GM18870 (cell line): ENCODE data around the gene IFI44L.

Experiments used
- ATAC-seq: cut with Tn5 transposase; IDR thresholded peaks from one replicate; pipeline ENCODE4 v1.9.1; 2021; ENCODE audit warnings: moderate library complexity; ENCODE audit not compliant: unreplicated experiment

Gene IFI44L

DNA sequence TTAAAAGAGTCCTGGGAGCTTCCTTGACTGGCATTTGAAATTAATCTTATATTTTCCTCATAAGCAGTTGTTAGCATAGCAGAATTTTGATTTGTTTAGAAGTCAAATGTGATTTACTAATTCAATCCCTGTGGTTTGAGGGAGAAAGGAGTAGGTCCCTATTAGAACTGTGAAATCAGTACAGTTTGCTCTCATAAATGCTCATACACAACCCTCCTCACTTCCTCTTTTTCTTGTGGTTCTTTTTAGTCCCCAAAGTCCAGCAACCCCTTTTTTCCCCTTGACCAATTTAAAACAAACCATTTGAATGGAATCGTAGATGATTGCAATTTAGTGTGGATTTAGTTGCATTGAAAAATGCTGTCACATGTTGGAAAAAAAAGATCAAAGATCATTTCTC lies 20.2 kb downstream of the IFI44L start:
- ATAC-seq = peak; percentile 75

DNA sequence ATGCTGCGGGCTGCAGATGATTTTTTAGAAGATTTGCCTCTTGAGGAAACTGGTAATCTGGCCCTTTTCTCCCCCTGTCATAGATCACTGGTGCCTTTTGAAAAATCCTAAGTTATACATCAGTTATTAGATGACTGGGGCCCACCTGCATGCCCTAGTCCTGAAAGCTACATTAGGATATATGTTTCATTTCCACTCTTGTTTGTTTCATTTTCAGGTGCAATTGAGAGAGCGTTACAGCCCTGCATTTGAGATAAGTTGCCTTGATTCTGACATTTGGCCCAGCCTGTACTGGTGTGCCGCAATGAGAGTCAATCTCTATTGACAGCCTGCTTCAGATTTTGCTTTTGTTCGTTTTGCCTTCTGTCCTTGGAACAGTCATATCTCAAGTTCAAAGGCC lies 21.3 kb downstream of the IFI44L start:
- no peak for ATAC-seq

DNA sequence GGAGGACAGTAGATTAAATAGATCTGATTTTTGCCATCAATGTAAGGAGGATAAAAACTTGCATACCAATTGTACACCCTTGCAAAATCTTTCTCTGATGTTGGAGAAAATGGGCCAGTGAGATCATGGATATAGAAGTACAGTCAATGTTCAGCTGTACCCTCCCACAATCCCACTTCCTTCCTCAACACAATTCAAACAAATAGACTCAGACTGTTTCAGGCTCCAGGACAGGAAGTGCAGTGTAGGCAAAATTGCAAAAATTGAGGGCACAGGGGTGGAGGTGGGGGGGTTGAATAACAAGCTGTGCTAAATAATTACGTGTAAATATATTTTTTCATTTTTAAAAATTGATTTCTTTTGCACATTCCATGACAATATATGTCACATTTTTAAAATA lies 25.5 kb downstream of the IFI44L start:
- ATAC-seq = no peak

DNA sequence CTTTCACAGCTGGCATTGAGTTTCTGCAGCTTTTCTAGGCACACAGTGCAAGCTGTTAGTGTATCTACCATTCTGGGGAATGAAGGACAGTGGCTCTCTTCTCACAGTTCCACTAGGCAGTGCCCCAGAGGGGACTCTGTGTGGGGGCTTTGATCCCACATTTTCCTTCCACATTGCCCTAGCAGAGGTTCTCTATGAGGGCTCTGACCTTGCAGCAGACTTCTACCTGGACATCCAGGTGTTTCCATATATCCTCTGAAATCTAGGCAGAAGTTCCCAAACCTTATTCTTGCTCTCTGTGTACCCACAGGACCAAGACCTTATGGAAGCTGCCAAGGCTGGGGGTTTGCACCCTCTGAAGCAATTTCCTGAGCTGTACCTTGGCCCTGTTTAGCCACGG lies 27.0 kb downstream of the IFI44L start:
- ATAC-seq = no peak

DNA sequence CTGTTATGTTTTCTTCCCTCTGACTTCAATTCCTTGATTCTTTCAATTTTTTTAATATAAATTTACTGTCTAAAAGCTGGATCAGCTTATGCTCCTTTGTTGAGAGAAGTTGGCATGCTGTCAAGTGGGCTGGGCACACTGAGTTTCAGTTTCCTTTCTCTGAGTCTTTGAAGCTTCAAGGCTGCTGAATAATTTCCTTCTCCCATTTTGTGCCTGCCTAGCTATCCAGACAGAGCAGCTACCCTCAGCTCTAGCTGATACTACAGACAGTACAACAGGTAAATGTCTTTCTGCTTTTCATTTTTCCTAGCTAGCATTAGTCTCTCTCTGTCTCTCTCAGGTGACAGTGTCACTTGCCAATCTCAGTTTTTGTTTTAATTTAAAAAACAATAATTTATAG lies 29.4 kb downstream of the IFI44L start, which contains the start of gene IFI44:
IFI44 (plus strand) TSS at position 204 of the 400 bp plus-strand sequence. CDS start 365 bp downstream, outside the sequence.
- peak; percentile 94 for ATAC-seq

DNA sequence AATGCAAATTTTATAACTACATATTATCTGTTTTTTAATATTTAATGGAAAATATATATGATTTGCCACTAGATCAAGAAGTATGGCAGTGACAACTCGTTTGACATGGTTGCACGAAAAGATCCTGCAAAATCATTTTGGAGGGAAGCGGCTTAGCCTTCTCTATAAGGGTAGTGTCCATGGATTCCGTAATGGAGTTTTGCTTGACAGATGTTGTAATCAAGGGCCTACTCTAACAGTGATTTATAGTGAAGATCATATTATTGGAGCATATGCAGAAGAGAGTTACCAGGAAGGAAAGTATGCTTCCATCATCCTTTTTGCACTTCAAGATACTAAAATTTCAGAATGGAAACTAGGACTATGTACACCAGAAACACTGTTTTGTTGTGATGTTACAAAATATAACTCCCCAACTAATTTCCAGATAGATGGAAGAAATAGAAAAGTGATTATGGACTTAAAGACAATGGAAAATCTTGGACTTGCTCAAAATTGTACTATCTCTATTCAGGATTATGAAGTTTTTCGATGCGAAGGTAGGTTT lies 29.9 kb downstream of the IFI44L start:
- ATAC-seq = no peak

DNA sequence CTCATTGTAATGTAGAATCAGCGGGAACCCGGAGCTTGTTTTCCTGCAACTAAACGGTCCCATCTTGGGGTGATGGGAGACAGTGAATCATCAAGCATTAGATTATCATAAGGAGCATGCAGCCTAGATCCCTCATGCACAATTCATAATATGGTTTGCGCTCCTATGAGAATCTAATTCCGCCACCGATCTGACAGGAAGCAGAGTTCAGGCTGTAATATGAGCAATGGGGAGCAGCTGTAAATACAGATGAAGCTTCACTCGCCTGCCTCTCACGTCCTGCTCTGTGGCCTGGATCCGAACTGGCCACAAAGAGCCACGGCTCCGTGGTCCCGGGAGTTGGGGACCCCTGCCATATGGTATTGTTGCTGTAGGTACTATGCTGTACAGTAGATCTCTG lies 31.0 kb downstream of the IFI44L start:
- no peak for ATAC-seq

DNA sequence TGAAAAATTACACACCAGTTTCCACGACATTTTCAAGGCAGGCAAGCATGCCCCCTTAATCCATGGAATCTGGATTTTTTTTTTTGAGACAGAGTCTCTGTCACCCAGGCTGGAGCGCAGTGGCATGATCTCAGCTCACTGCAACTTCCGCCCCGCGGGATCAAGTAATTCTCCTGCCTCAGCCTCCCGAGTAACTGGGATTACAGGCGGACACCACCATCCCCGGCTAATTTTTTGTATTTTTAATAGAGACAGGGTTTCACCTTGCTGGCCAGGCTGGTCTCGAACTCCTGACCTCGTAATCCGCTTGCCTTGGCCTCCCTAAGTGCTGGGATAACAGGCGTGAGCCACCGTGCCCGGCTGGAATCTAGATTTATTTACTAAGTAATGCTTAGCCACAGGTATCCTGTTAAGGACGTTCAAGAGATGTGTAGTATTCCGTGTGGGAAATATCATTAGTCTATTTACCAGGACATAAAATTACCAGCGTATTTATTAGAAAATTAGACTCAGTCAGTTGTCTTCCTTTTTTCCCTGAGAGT lies 31.8 kb downstream of the IFI44L start:
- ATAC-seq = no peak

DNA sequence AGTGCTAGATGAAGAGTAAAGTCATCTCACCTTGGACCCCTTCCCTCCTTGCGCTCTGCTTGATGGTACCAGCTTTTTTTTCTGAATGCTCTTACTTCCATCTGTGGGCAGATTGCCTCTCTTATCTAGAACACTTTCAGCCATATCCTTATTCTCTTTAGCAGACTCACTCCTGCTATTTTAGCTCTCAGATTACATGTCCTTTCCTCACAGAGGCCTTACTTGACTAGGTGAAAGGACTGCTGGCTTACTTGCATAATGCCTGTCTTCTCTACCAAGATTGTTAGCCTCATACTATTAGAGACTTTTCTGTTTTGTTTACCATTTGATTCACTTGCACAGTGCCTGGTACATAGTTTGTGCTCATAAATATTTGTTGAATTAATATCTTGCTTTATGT lies 38.7 kb downstream of the IFI44L start:
- ATAC-seq = no peak

DNA sequence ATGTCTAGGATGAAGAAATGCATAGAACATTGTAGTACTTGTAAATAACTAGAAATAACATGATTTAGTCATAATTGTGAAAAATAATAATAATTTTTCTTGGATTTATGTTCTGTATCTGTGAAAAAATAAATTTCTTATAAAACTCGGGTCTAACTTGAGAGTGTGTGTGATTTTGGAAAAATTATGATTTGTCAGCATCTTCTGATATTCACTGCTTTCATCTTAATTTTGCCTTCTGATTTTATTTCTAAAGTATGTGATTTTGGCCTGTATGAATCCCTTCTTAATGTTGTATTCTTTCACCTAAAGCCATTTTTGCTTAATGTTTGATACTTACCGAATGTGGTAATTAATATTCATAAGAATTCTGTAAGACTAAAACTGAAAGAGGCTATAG lies 43.7 kb downstream of the IFI44L start:
- ATAC-seq = no peak

DNA sequence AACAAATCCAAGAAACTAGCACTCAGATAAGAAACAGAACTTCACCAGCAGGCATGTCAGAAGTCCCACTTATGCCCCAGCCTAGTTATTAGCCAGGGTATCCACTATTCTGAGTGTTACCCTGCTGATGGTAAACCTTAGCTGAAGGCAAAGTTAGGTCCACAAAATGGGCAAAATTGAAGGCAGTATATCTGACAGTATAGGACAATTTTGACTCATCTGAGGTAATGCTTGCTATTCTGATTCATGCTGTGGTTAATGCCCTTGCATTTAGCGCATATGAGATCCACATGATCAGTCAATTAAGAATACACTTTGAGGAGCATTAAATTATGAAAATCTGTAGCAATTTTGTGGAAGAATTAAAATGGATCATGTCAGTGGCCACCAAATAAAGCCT lies 44.5 kb downstream of the IFI44L start:
- ATAC-seq = no peak

DNA sequence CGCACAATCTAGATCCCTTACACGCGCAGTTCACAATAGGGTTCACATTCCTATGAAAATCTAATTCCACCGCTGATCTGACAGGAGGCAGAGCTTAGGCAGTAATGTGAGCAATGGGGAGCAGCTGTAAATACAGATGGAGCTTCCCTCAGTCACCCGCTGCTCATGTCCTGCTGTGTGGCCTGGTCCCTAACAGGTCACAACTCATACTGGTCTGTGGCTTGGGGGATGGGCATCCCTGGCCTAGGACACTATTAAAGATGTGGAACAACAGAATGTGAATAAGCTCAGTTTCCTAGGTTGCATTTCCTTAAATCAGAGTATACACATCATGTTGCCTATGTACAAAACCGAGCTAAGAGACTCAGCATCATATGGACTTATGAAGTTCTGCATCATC lies 45.6 kb downstream of the IFI44L start:
- no peak for ATAC-seq

DNA sequence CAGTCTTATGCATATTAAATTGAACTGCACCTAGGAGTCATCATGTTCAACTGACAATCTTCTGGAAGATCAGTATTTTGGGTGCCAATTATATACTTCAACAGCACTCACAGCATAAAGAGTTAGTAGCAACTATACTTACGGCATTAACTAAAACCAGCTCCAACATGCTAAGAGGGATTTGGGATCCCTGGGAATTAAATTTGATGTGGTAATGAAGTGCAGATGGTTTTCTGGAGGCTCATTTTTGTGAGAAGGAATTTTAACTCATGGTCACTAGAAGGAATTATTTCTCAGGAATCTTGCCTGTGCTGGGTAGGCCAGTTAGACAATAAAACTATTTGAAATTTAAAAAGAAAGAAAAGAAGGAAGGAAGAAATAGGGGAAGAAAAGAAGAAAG lies 47.7 kb downstream of the IFI44L start:
- no peak for ATAC-seq

DNA sequence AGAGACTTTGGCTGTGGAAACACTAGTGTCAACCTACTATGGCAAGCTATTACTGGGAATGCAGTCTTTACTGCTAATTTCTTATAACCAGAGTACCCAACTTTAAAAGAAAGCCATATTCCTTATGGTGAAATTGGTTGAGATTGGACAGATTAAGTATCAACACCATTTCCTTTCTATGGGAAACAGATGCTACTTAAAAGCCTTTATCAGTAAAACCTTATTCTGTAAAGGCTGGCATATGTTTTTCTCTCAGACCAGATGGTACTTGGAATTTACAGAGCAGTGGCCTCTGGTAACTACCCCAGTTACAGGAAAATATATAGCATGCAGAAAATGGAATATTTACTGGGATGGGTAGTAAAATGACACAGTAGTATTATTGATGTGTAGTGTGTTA lies 48.2 kb downstream of the IFI44L start:
- no peak for ATAC-seq

DNA sequence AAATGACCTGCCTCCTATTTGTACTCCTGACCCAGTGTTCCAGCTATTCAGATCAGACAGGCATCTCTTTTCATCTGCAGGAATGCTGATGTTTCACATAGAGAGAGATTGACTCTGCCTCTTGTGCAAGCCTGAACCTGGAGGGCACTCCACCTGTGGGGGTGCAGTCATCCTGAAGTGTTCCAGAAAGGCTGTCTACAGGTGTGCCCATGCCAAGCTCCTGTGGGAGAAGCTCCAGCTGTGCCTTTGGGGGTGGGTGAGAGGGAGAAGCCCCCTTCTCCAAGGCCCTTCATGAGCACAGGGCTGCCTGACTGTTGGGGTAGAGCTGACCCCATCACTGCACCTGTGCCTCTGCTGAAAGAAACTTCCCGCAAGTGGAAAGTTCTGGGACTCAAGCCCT lies 52.2 kb downstream of the IFI44L start:
- no peak for ATAC-seq

DNA sequence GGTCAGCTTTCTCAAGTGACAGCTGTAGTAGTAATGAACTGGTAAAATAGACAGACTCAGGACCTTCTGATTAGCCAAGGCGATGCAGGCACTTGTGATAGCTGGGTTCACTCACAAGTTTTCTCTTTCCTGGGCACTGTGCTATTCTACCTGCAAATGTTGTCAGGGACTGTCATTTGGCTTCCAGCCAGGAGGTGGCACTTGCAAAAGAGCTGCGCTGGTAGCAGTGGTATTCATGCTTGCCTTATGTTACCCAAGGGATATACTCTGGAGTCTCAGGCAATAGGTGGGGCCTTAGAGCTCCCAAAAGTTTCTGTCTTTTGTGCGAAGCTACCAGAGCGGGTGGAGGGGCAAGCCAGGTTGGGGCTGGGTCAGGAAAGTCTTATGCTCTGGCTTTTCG lies 52.9 kb downstream of the IFI44L start:
- ATAC-seq = no peak

DNA sequence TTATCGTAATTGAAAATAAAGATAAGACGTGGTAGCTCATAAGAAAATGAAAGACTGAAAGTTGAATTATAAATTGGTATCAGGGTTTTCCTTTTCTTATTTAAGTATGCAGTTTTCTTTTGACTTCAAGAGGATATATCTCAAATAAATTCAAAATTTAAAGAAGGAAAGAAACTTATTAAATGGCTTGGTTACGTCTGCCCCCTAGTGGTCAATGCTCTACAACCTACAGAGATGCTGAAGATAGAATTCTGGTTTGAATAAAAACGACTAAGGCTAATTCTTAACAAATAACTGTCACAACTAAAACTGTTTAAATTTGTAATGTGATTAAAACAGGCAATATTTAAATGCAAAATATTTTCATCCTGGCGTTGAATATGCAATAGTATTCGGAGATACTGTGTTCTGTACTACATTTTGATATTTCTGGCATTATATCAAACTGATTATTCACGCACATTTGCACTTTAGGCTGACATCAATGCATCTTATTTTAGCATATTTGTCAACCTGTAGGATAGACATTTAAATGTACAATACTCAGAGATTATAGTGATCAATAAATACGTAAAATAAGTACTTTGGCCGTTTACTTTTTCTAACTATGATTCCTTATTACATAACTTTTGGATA lies 56.2 kb downstream of the IFI44L start:
- peak; percentile 34 for ATAC-seq

DNA sequence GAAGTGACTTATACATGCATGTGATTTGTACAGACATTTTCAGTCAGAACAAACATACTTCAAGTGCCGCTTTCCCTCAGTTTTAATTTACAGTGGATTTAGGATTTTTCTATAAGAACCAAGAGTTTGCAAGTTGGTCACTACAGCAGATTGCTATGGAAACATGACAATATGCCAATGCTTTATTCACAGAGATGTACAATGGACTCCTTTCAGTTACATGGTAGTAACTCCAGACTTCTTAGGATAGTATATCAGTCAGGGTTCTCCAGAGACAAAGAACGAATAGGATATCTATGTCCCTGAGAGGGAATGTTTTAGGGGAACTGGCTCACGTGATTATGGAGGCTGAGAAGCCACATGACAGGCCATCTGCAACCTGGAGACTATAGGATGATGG lies 56.7 kb downstream of the IFI44L start:
- no peak for ATAC-seq

DNA sequence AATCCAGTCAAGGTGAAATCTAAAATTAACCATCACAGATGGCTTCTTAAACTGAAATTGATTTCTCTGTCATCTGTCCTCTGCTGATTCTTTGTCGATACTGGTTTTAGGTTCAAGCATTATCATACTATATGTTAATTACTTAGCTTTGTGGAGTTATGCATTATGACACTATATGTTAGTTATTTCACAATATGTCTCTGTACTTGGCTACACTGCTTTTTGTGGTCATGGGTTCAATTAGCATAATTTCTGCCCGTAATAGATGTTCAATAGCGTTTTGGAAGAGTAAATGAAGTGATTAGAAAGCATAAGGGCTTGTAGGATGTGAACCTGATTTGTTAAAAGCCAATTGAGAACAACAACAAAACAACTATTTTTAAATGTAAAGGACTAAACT lies 57.5 kb downstream of the IFI44L start:
- ATAC-seq = no peak

DNA sequence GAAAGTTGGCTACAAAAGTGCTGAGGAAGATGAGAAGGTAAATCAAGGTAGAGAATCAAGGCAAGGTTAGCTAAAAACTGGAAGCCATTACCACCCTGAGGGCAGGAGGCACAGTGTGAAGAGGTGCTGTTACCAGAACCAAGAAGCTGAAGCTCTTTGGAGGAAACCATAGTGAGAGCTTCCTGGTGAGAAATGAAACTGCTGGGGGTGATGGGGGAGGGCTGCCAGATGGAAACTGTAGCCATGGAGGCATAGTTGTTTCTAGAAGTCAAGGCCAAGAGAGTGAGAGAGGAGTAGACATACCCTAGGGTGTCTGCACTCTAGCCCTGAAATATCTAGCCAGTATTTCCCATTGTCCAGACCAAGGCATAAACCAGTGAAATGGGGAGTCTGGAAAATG lies 58.1 kb downstream of the IFI44L start:
- peak; percentile 83 for ATAC-seq

DNA sequence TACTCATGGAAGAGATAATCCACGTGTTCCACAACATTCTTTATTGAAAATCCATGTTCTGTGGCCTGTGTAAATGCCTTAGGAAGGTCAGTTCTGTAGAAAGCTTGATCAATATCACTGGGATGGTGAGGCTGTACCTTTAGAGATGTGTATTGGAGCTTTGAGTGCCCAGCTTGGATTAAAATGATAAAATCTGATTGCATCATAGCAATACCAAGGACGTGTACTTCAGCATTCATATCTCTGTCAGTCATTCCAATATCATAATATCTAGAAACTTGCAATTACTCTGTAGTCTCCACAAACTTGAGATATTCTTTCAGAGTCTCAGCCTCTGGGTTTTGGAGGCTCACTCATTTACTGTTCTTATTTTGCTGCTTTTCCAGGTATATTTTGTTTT lies 61.0 kb downstream of the IFI44L start:
- no peak for ATAC-seq

DNA sequence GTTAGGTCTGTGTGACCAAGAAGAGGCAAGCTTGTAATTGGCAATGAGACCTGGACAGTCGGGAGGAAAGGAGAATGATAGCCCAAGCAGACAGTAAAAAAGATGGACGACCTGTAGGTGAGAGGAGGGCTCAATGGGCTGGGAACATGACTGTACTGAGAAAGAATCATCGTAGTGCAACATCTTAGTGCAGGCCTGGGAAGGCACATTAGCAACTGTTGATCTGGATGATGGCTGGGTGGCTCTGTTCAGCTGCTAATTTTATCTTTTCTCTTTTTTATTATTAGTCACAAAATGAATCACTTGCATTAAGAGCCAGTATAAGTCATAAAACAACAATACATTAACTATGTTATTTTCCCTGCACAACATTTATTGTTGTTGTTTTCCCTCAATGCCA lies 62.2 kb downstream of the IFI44L start:
- no peak for ATAC-seq

DNA sequence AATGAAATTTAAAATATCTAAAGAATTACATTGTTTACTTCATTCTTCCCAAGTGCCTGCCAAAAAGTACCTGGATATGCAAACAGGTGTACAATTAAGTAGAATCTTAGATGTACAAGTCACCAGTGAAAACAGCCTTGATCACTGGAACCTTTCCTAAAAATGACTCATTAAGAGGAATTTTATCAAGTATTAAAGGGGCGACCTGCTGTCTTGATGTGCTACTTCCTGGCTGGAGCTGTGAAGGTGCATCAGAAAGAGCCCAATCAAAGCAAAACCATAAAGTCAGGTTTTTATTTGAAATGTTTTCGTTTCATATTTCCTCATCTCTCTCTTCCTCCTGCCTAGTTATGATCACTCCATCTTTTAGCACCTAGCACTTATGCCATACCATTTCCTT lies 62.8 kb downstream of the IFI44L start:
- ATAC-seq = no peak
